Right cardiac atrium (tissue), 5 donors: ENCODE data around the gene RAX2. TPM values are rescaled to one million over a fixed set of nuclear protein-coding genes. Genes with fewer than 3 reads are reported as not detected.

Experiments
- ATAC-seq, 2 donors: fragments of 200-7000 bp; cut with Tn5 transposase; one replicate each; pipeline versions ENCODE4 v1.8.0 to v1.9.1; 2020; ENCODE audit warnings: moderate library complexity in 2 of 2, mild to moderate bottlenecking in 1 of 2
- DNase-seq, 3 donors: peaks; one replicate each; pipeline ENCODE4 v3.0.0-alpha.2; 2020
- H3K27ac ChIP-seq: one replicate; pipeline ENCODE4 v1.5.1; 2013; ENCODE audit warnings: mild to moderate bottlenecking, low read length, control low read depth, moderate library complexity
- H3K27me3 ChIP-seq: one replicate; pipeline ENCODE4 v1.6.1; 2013; ENCODE audit not compliant: control insufficient read depth, insufficient read depth
- H3K4me1 ChIP-seq: one replicate; pipeline ENCODE4 v1.6.1; 2013; ENCODE audit warnings: low read length; ENCODE audit not compliant: control insufficient read depth, insufficient read depth
- H3K4me3 ChIP-seq: one replicate; pipeline ENCODE4 v1.5.1; 2013; ENCODE audit warnings: low read length, control low read depth
- H3K9me3 ChIP-seq: one replicate; pipeline ENCODE4 v1.6.1; 2013; ENCODE audit warnings: low read length; ENCODE audit not compliant: control insufficient read depth
- WGBS: extraction: QIAGEN DNeasy Blood & Tissue Kit; methylation state at CpG from one replicate; pipeline ENCODE4 v1.1.7; 2013; 5-methylcytosine and 5-hydroxymethylcytosine counted together
- intact Hi-C, 4 donors: fragments of 100-400 bp; cut with DNase I; formaldehyde crosslinking; loops; one replicate each; pipeline versions ENCODE4 v1.11.0 to v1.14.0; 2022 to 2023
- polyA plus RNA-seq: library from polyadenylated mRNA; stranded (reverse); fragments of 200-250 nt; gene quantifications from one replicate; pipeline ENCODE4 v1.2.3, GENCODE V29; 2013
- total RNA-seq, 4 donors: library from RNA; stranded (reverse); fragmentation: NEBNext Ultra II Directional; extraction: Animal tissue kit (Norgen Biotek cat#: 25700); gene quantifications; one replicate each; pipeline ENCODE4 v1.2.1, GENCODE V29; 2021
- donor health status: healthy with polysubstance abuse.
- donor health status: DM: no; HTN: yes; CAD: no.
- donor health status: DM: no; HTN: no; CAD: no.
- donor health status: DM: no; HTN: yes; CAD: no; lungs with severe emphysema.
- donor health status: DM: yes; HTN: yes; CAD: no.

Gene RAX2
- total and polyA plus RNA-seq, 5 donors, result not detected

DNA sequence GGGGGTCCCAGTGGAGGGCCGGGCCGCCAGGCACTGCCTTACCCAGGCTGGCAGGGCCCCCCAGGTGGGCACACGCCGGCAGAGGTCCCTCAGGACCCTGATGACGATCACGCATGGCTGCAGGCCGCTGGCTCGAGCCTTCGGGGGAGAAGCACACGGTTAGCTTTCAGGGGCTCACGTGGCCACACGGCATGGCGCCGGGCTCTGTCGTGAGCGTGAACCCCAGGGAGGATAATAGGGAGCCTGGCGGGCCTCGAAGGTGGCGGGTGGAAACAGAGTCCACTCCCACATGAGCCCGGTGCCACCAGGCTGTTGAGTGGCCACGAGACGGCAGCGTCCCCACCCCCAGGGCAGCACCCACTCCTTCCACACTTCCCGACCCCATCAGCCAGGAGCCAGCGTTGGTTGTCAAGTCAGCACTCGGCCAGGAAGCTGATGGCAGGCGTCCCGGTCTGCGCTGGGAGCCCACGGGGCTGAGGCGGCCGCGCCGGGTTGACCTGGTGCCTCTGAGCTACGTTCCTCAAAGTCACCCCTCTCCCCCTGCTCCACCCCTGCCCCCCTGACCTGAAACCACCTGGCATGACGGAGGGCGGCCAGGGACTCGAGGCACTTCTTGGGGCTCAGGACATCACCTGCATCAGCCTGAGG is 38.8 kb upstream of the RAX2 start:
- Histone ChIP-seq H3K9me3 (no peaks in the 10 kb centered on the region), H3K4me3 (no peak overlapping the region), H3K27ac (no peak overlapping the region), H3K4me1 (peaks cover 4% of the 10 kb centered on the region), H3K27me3 (no peaks in the 10 kb centered on the region)
- ATAC-seq (no peak), DNase-seq (peak in 1 of 3 donors; percentile 65)
- WGBS, result 72% methylated on average over 38 of the region's 38 CpGs
- intact Hi-C loops, result no loop called here

- Histone ChIP-seq H3K4me1 (peaks cover 4% of the 10 kb centered on the region), H3K27ac (no peak overlapping the region), H3K9me3 (no peaks in the 10 kb centered on the region), H3K27me3 (no peaks in the 10 kb centered on the region), H3K4me3 (no peak overlapping the region)
- intact Hi-C loops, result no loop called here
- WGBS, result 76% methylated on average over 26 of the region's 26 CpGs
- ATAC-seq (no peak), DNase-seq (peak in 1 of 3 donors; percentile 38)
These were observed 38.1 kb upstream of the RAX2 start for GRCh38 chr19:3809881-3810707.

DNA sequence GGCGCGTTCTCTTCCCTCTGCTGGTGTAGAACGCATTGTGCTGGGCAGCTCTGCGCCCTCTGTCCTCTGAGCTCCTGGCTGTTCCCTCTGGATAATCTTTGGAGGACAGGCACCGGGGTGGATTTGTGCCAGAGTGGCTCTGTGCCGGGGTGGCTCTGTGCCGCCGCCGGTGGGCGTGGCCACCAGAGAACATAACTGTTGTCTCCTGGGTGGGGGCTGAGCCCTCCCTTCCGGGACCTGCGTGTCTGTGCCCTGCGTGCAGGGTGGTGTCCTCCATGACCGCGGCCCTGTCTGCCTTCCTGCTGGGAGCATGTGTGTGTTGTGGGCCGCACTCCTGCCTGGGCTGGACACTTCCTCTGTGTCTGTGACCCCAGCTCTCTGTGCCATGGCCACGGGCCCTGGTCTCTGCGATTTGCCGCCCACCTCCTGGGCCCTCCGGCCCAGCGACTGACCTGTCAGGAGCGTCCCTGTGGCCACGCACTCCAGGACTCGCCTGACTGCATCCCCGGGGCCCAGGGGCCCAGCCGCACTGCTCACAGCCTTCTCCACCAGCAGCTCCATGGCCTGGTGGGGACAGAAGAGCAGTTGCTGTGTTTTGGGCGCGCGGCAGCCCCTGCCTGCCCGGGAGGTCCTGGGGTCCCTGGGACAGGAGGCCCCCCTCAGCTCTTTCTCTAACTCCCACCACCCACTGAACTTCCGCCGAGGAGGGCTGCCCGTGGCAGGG is 36.6 kb upstream of the RAX2 start:
- intact Hi-C loops, result no loop called here
- 80% methylated on average over 33 of the region's 33 CpGs for WGBS
- ATAC-seq (peak in 1 of 2 donors; percentile 10), DNase-seq (peak in 1 of 3 donors; percentile 58)
- Histone ChIP-seq H3K27ac (no peak overlapping the region), H3K4me3 (no peak overlapping the region), H3K4me1 (peaks cover 4% of the 10 kb centered on the region), H3K9me3 (no peaks in the 10 kb centered on the region), H3K27me3 (no peaks in the 10 kb centered on the region)

- DNase-seq, result peak in 1 of 3 donors; percentile 18
- intact Hi-C loops, result no loop called here
- Histone ChIP-seq H3K4me1 (no peaks in the 10 kb centered on the region), H3K9me3 (no peaks in the 10 kb centered on the region), H3K4me3 (no peak overlapping the region), H3K27ac (no peak overlapping the region), H3K27me3 (no peaks in the 10 kb centered on the region)
- WGBS, result 96% methylated on average over 35 of the region's 35 CpGs
- no peak for ATAC-seq
These were observed 35.7 kb upstream of the RAX2 start for GRCh38 chr19:3807574-3808354.

- no peak overlapping the region for H3K4me3 ChIP-seq
- H3K27ac ChIP-seq, result no peak overlapping the region
- DNase-seq (peak in 1 of 3 donors; percentile 28), ATAC-seq (no peak)
- H3K9me3 ChIP-seq, result no peaks in the 10 kb centered on the region
- 77% methylated on average over 19 of the region's 19 CpGs for WGBS
- H3K4me1 ChIP-seq, result no peaks in the 10 kb centered on the region
- intact Hi-C loops, result no loop called here
- H3K27me3 ChIP-seq, result no peaks in the 10 kb centered on the region
These were observed 35.1 kb upstream of the RAX2 start for GRCh38 chr19:3807131-3807480.

GRCh38 chr19:3805859-3806258 is 33.8 kb upstream of the RAX2 start:
- Histone ChIP-seq H3K9me3 (no peaks in the 10 kb centered on the region), H3K27ac (no peak overlapping the region), H3K4me1 (no peaks in the 10 kb centered on the region), H3K4me3 (no peak overlapping the region), H3K27me3 (no peaks in the 10 kb centered on the region)
- intact Hi-C loops, result no loop called here
- WGBS, result 89% methylated on average over 29 of the region's 29 CpGs
- DNase-seq (peak in 1 of 3 donors; percentile 31), ATAC-seq (no peak)

DNA sequence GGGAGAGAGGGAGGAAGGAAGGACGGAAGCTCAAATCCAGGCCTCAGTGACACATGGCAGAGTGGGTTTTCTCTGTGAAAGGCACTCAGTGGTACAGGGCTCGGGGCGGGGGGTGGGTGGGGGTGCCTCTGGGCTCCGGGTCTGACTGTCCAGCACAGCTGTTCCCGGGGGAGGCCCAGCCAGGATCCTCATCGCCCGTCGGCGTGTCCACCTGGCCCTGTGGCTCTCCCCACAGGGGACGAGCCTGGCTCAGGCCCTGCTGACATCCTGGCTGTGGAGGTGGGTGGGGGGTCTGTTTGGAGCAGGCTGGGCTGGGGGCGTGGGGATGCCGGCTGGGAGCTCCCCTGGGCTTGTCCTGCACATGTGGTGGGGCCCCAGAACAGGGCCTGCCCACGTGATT is 32.4 kb upstream of the RAX2 start:
- ATAC-seq, result no peak
- intact Hi-C loops, result no loop called here
- H3K4me3 ChIP-seq, result no peak overlapping the region
- H3K27me3 ChIP-seq, result no peaks in the 10 kb centered on the region
- H3K27ac ChIP-seq, result no peak overlapping the region
- H3K4me1 ChIP-seq, result no peaks in the 10 kb centered on the region
- WGBS, result 71% methylated on average over 13 of the region's 13 CpGs
- H3K9me3 ChIP-seq, result no peaks in the 10 kb centered on the region
- peak in 1 of 3 donors; percentile 56 for DNase-seq

DNA sequence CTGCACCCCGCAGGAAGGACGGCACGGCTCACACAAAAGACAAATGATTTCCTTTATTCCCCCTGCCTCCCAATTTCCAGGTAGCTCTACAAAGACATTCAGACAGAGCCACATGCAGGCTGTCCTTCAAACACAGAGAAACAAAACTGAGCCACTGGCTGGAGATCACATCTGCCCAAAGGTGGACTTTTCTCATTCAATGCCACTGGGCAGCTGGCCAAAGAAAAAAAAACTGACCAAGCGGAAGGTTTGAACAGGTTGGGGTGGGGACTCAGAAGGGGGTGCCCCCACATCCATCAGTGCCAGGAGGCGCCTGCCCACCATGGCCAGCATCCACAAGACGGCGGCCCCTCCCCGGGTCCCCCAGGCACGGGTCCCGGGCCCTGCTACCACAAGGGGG is 32.0 kb upstream of the RAX2 start:
- ATAC-seq (no peak), DNase-seq (peak in 1 of 3 donors; percentile 46)
- Histone ChIP-seq H3K9me3 (no peaks in the 10 kb centered on the region), H3K4me3 (no peak overlapping the region), H3K27me3 (no peaks in the 10 kb centered on the region), H3K4me1 (no peaks in the 10 kb centered on the region), H3K27ac (no peak overlapping the region)
- intact Hi-C loops, result no loop called here
- WGBS, result 77% methylated on average over 10 of the region's 10 CpGs

DNA sequence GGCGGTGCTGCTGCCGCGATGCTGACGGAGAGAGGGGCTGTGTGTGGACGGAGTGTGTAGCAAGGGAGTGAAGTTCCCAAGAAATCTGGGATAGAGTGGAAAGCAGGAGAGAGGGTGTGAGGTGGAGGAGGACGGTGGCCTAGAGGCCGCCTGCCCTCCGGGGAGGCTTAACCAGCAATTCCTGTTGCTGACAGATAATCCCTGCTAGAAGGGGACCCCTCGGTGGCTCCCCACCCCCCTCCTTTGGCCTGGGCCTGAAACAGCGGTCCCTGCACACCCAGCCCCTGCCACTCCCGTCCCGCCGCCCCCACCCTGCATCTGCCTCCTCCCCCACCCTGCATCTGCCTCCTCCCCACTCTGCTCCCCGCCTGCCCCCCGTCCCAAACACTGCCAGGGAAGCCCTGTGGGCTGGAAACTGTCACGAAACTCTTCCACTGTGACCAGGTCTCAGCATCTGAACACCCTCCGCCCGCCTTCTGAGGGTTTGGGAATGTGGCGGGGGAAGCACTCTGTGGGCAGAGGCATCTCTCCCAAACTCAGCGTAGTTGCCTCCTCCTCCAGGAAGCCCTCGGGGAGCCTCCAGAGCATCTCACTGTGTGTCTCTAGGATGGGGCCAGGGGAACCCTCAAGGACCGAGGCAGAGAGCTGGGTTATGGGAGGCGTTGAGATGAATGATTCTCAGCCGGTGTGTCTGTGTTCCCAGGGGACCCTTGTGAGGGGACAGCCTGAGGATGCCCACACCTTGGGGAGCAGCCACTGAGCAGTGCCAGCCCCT is 31.3 kb upstream of the RAX2 start:
- H3K27me3 ChIP-seq, result no peaks in the 10 kb centered on the region
- intact Hi-C loops, result no loop called here
- WGBS, result 78% methylated on average over 24 of the region's 24 CpGs
- DNase-seq, result peak in 1 of 3 donors; percentile 42
- no peak overlapping the region for H3K4me3 ChIP-seq
- ATAC-seq, result no peak
- no peak overlapping the region for H3K27ac ChIP-seq
- H3K4me1 ChIP-seq, result no peaks in the 10 kb centered on the region
- H3K9me3 ChIP-seq, result no peaks in the 10 kb centered on the region

DNA sequence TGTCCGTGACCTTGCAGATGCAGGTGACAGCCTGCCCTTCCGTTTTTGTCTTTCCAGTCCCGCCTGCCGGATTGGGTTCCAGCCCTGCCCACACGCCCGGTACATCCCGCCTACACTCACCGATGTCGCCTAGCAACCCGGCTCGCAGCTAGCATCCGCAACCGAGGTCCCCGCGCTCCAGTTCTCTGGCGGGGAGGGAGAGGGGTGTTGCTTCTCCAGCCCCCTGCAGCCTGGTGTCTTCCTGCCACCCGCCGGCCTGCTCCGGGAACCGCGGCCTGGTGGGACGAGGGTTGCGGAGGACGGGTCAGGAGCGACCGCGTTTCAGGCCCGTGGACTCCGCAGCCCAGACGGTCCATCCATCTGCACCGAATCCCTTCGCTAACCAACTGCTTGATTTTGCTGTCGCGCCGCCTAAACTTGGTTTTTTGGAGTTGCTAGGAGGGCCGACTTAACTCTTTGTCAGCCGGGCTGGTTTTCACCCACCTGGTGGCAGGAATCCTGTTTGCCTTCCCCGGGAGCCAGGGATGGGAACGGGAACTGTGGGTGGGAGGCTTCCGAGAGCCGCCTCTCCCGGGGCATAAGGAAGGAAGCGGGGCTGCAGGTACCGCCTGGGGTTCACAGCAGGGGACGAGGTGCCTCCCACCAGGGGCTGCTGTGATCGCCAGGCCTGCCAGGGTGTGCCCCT is 29.5 kb upstream of the RAX2 start:
- WGBS, result 2% methylated on average over 46 of the region's 46 CpGs
- intact Hi-C loops, result no loop called here
- Histone ChIP-seq H3K4me3 (no peak overlapping the region), H3K4me1 (no peaks in the 10 kb centered on the region), H3K27ac (no peak overlapping the region), H3K27me3 (no peaks in the 10 kb centered on the region), H3K9me3 (no peaks in the 10 kb centered on the region)
- DNase-seq (peak in 2 of 3 donors; percentile 42 to 77), ATAC-seq (peak; percentile 42 to 67)
